NB4 (cell line): Measurements from ENCODE around the gene QTRT2.

Experiments used
- DNase-seq: peaks from one replicate; pipeline ENCODE4 v3.0.0; 2010; ENCODE audit warnings: low read depth
- H3K4me3 ChIP-seq: one replicate; pipeline ENCODE4 v1.5.1; 2011; ENCODE audit warnings: mild to moderate bottlenecking, low read depth, low read length, moderate library complexity
- MYC ChIP-seq: IDR thresholded peaks from 2 replicates; pipeline ENCODE4 v1.6.1; 2011; ENCODE audit warnings: low read depth, low read length
- POLR2A ChIP-seq: IDR thresholded peaks from 2 replicates; pipeline ENCODE4 v1.6.1; 2011; ENCODE audit warnings: mild to moderate bottlenecking; ENCODE audit not compliant: insufficient read length; ENCODE audit errors: extremely low read depth
- TF ChIP-seq, protein P1 (sequence below): IDR thresholded peaks from 2 replicates; pipeline ENCODE4 v1.6.1; 2011; ENCODE audit warnings: low read depth, low read length
- TF ChIP-seq, protein P2 (sequence below): IDR thresholded peaks from one replicate; pipeline ENCODE4 v1.5.1; 2012; ENCODE audit warnings: low read depth, low read length

The QTRT2 gene

GRCh38 chr3:114025451-114025850 is 31.1 kb upstream of the QTRT2 start:
- no peak for DNase-seq
- no peak overlapping the region for H3K4me3 ChIP-seq
- no peak for TF ChIP-seq MYC
- TF ChIP-seq, protein P1, sequence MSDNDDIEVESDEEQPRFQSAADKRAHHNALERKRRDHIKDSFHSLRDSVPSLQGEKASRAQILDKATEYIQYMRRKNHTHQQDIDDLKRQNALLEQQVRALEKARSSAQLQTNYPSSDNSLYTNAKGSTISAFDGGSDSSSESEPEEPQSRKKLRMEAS: no peak
- TF ChIP-seq, protein P2, sequence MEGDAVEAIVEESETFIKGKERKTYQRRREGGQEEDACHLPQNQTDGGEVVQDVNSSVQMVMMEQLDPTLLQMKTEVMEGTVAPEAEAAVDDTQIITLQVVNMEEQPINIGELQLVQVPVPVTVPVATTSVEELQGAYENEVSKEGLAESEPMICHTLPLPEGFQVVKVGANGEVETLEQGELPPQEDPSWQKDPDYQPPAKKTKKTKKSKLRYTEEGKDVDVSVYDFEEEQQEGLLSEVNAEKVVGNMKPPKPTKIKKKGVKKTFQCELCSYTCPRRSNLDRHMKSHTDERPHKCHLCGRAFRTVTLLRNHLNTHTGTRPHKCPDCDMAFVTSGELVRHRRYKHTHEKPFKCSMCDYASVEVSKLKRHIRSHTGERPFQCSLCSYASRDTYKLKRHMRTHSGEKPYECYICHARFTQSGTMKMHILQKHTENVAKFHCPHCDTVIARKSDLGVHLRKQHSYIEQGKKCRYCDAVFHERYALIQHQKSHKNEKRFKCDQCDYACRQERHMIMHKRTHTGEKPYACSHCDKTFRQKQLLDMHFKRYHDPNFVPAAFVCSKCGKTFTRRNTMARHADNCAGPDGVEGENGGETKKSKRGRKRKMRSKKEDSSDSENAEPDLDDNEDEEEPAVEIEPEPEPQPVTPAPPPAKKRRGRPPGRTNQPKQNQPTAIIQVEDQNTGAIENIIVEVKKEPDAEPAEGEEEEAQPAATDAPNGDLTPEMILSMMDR: no peak
- TF ChIP-seq POLR2A: no peak

- H3K4me3 ChIP-seq: no peak overlapping the region
- TF ChIP-seq MYC: no peak
- TF ChIP-seq, protein P1: no peak
- no peak for TF ChIP-seq POLR2A
- TF ChIP-seq, protein P2: no peak
- DNase-seq: no peak
Measured at GRCh38 chr3:114026331-114026730, 30.2 kb upstream of the QTRT2 start.

DNA sequence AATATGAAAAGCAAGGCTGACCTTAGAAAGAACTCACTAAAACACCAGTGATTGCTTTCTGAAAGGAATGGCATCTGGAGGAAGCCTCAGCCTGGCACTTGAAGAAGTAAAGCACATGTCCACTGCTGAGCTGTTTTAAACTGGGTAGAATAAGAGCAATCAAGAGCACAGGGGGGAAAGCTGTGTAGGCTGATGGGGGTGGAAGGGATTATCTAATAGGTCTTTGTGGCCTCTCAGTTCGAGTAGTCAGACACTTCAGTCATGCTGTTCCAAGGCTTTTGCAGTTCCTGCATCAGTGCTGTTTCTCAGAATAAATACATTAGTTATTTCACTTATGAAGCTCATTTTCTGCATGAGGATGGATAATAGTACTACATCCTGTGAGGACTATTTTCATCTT is 22.8 kb upstream of the QTRT2 start:
- TF ChIP-seq POLR2A (no peak), MYC (no peak)
- TF ChIP-seq, protein P1: no peak
- TF ChIP-seq, protein P2: no peak
- H3K4me3 ChIP-seq: no peak overlapping the region
- no peak for DNase-seq

DNA sequence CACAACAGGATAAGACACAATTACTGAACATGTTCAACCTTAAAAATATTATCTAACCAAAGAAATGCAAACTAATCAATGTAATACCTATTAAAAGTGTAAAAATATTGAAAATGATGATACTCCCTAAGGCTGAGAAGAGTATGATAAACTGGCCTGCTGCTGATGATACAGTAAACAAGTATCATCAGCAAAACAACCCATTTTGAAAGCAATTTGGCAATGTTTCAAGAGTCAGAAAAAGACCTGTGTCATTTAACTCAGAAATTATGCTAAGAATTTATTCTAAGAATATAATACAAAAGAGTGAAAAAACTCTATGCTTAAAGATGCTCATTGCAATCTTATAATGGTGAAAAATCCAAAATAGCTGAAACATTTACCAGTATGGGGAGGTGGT is 22.3 kb upstream of the QTRT2 start:
- no peak for DNase-seq
- H3K4me3 ChIP-seq: no peak overlapping the region
- TF ChIP-seq, protein P1: no peak
- TF ChIP-seq POLR2A (no peak), MYC (no peak)
- TF ChIP-seq, protein P2: no peak

- DNase-seq: no peak
- H3K4me3 ChIP-seq: no peak overlapping the region
- TF ChIP-seq POLR2A (no peak), MYC (no peak)
- TF ChIP-seq, protein P2: no peak
- TF ChIP-seq, protein P1: no peak
Measured at GRCh38 chr3:114034787-114035545, 21.6 kb upstream of the QTRT2 start.

DNA sequence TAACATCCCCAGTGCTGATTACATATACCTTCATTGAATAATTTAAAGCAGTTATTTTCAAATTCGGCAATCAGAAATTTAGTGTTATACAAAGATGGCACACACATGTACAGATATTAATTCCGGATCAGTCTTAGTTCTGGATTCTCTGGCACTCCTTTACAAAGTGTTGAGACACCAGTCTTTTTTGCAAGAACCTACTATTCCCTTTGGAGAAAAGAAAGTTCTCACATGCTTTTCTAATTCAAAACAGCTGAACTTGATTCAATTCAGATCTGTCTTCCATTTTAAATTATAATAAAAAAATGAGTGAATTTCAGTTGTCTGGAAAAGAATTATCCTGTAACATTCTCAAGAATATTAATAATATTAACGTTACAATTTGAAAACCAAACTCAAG is 20.6 kb upstream of the QTRT2 start:
- TF ChIP-seq, protein P1: no peak
- TF ChIP-seq, protein P2: no peak
- TF ChIP-seq POLR2A (no peak), MYC (no peak)
- no peak overlapping the region for H3K4me3 ChIP-seq
- DNase-seq: no peak
